PC-3 (cell line): ENCODE results near the gene MRFAP1. TPM values are rescaled to one million over a fixed set of nuclear protein-coding genes. Genes with fewer than 3 reads are reported as not detected.

Experiments
- ATAC-seq: fragments of 200-7000 bp; cut with Tn5 transposase; 2 replicates; pipeline ENCODE4 v1.9.1; 2020; ENCODE audit warnings: mild to moderate bottlenecking, moderate library complexity
- BruUV-seq: library from RNA; stranded (reverse); fragments of 400-500 nt; replicated peaks from 2 replicates; lab custom pipeline; 2021; lab: Mats Ljungman, UMichigan
- CTCF ChIA-PET: fragments of 300-600 bp; sonication (Branson Sonifier 250); formaldehyde crosslinking; loops from one replicate; lab custom pipeline; 2022; ENCODE audit warnings: antibody characterized with exemption; lab: Charles Lee
- POLR2A ChIA-PET: fragments of 300-600 bp; sonication (Branson Sonifier 250); formaldehyde crosslinking; loops from one replicate; lab custom pipeline; 2022; ENCODE audit warnings: antibody characterized with exemption; ENCODE audit not compliant: unreplicated experiment; lab: Charles Lee
- DNase-seq: peaks from one replicate; pipeline ENCODE4 v3.0.0-alpha.2; 2015
- H2AFZ ChIP-seq: fragments of 300-600 bp; sonication (generic); 2 replicates; pipeline ENCODE4 v1.6.0; 2016; ENCODE audit warnings: antibody characterized with exemption, low read length
- H3F3A ChIP-seq: fragments of 300-600 bp; sonication (generic); one replicate; pipeline ENCODE4 v1.6.0; 2017; ENCODE audit warnings: antibody characterized with exemption, low read length, control low read depth, mild to moderate bottlenecking; ENCODE audit not compliant: unreplicated experiment
- H3K27ac ChIP-seq: fragments of 300-600 bp; sonication (generic); 2 replicates; pipeline ENCODE4 v1.5.1; 2016; ENCODE audit warnings: mild to moderate bottlenecking, low read length
- H3K27me3 ChIP-seq: fragments of 300-600 bp; sonication (generic); 2 replicates; pipeline ENCODE4 v1.6.1; 2016; ENCODE audit warnings: low read length, mixed read lengths
- H3K36me3 ChIP-seq: fragments of 300-600 bp; sonication (generic); 2 replicates; pipeline ENCODE4 v1.6.1; 2016; ENCODE audit warnings: low read depth, mixed run types, low read length, mixed read lengths
- H3K4me1 ChIP-seq: fragments of 300-600 bp; sonication (generic); 2 replicates; pipeline ENCODE4 v1.5.1; 2016; ENCODE audit warnings: low read length; ENCODE audit not compliant: insufficient read depth
- H3K4me2 ChIP-seq: fragments of 300-600 bp; sonication (generic); 2 replicates; pipeline ENCODE4 v1.6.0; 2016; ENCODE audit warnings: low read length
- H3K4me3 ChIP-seq: fragments of 300-600 bp; sonication (generic); 2 replicates; pipeline ENCODE4 v1.5.1; 2016; ENCODE audit warnings: mild to moderate bottlenecking, low read length, mixed read lengths
- H3K79me2 ChIP-seq: fragments of 300-600 bp; sonication (generic); 2 replicates; pipeline ENCODE4 v1.6.1; 2017; ENCODE audit warnings: low read length, mixed read lengths
- H3K9ac ChIP-seq: fragments of 300-600 bp; sonication (generic); 2 replicates; pipeline ENCODE4 v1.6.0; 2016; ENCODE audit warnings: mild to moderate bottlenecking, low read length
- H3K9me2 ChIP-seq: fragments of 300-600 bp; sonication (generic); replicated peaks from 2 replicates; pipeline ENCODE4 v1.6.1; 2016; ENCODE audit warnings: mixed run types, low read length, mixed read lengths
- H3K9me3 ChIP-seq: fragments of 300-600 bp; sonication (generic); 2 replicates; pipeline ENCODE4 v1.6.1; 2016; ENCODE audit warnings: low read length, mixed read lengths
- H4K20me1 ChIP-seq: fragments of 300-600 bp; sonication (generic); 2 replicates; pipeline ENCODE4 v1.6.1; 2016; ENCODE audit warnings: low read length, mixed read lengths
- CTCF ChIP-seq: fragments of 300-600 bp; sonication (generic); conservative IDR thresholded peaks from 2 replicates; pipeline ENCODE4 v1.5.1; 2017; ENCODE audit warnings: antibody characterized with exemption, low read depth, mild to moderate bottlenecking, low read length
- EZH2 ChIP-seq: fragments of 300-600 bp; sonication (generic); IDR thresholded peaks from one replicate; pipeline ENCODE4 v1.6.1; 2017; ENCODE audit warnings: antibody characterized with exemption, mild to moderate bottlenecking, low read length; ENCODE audit not compliant: unreplicated experiment
- EZH2phosphoT487 ChIP-seq: fragments of 300-600 bp; sonication (generic); IDR thresholded peaks from 2 replicates; pipeline ENCODE4 v1.6.1; 2018; ENCODE audit warnings: mild to moderate bottlenecking, antibody characterized with exemption, low read length, borderline replicate concordance
- intact Hi-C: fragments of 100-400 bp; cut with micrococcal nuclease; formaldehyde crosslinking; loops from 2 replicates; pipeline ENCODE4 v1.9.0; 2023
- total RNA-seq: library from RNA; depleted of rRNA; stranded (reverse); fragments of >200 nt; gene quantifications from 2 replicates; pipeline ENCODE4 v1.2.3, GENCODE V29; 2014

Gene MRFAP1
- total RNA-seq, 1 experiment from 2014 or later, result 122 TPM

- no peak for ATAC-seq
Observed at GRCh38 chr4:6614701-6615230, 25.7 kb upstream of the MRFAP1 start.

DNA sequence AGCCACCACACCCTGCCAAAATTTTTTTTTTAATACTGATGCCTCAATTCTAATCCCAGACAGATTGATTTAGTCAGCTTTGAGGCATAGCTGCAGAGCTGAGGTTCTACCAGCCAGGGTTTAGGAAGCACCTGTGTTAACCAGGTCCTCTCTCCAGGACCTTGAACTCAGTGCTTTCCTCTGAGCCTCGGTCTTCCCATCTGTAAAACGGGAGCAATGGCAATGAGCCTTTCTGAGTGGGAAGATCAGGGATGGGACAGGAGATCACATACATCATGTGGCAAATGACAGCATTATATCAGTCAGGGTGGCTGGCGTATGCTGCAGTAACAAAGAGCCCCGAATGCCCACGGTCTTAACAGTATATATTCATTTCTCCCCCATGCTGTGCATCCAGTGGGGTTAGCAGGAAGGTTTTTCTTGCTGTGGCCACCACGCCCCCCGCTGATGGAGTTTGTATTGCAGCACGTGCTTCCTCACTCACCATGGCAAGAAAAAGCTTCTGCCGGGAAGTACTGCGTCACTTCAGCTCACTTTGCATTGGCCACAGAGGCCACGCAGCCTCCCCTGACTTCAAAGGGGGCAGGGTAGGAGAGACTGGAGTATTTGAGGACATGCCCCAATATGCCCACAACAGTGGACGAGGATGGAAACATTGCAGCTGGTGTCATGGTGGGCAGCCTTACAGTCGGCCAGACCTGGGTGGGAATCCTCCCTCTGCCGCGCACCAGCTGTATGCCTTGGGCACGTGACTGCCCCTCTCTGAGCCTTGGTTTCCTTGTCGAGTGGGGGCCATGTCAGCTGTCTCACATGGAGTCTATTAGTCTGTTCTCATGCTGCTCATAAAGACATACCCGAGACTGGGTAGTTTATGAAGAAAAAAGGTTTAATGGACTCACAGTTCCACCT lies 24.1 kb upstream of the MRFAP1 start:
- intact Hi-C loops, result no loop called here
- no peaks in the 10 kb centered on the region for H4K20me1 ChIP-seq

More at GRCh38 chr4:6614701-6615230, 25.7 kb upstream of the MRFAP1 start:
- H3K9me3 ChIP-seq, result no peaks in the 10 kb centered on the region
- TF ChIP-seq CTCF (no peak), EZH2phosphoT487 (no peak), EZH2 (no peak)
- no peaks in the 10 kb centered on the region for H3K4me1 ChIP-seq
- H3K27ac ChIP-seq, result no peak overlapping the region
- no peak overlapping the region for H3K4me2 ChIP-seq
- H3K4me3 ChIP-seq, result no peak overlapping the region
- no peaks in the 10 kb centered on the region for H4K20me1 ChIP-seq
- H3K9ac ChIP-seq, result no peak overlapping the region
- H3F3A ChIP-seq, result no peaks in the 10 kb centered on the region
- no peaks in the 10 kb centered on the region for H3K79me2 ChIP-seq
- no peak for DNase-seq
- H3K36me3 ChIP-seq, result no peaks in the 10 kb centered on the region
- POLR2A ChIA-PET, result no interaction called here
- BruUV-seq, result no TSS peak
- H3K27me3 ChIP-seq, result no peaks in the 10 kb centered on the region
- no peak overlapping the region for H2AFZ ChIP-seq
- CTCF ChIA-PET, result no interaction called here
- intact Hi-C loops, result no loop called here
- H3K9me2 ChIP-seq, result no peaks in the 10 kb centered on the region

More for the DNA sequence above, 24.1 kb upstream of the MRFAP1 start:
- CTCF ChIA-PET, result interaction anchor here (0.6 kb wide), 1 partner anchor 101 kb away, joined by 5 read pairs; no protein-coding TSS in a partner anchor
- BruUV-seq, result no TSS peak
- H3K27me3 ChIP-seq, result no peaks in the 10 kb centered on the region
- H3K36me3 ChIP-seq, result no peaks in the 10 kb centered on the region
- no peaks in the 10 kb centered on the region for H3F3A ChIP-seq
- no peak for DNase-seq
- H3K4me3 ChIP-seq, result no peak overlapping the region
- no peak overlapping the region for H3K4me2 ChIP-seq
- no peak overlapping the region for H3K9ac ChIP-seq
- no peaks in the 10 kb centered on the region for H3K4me1 ChIP-seq
- no peak overlapping the region for H3K27ac ChIP-seq
- H2AFZ ChIP-seq, result no peak overlapping the region
- no peaks in the 10 kb centered on the region for H3K9me2 ChIP-seq
- H3K9me3 ChIP-seq, result no peaks in the 10 kb centered on the region
- no peaks in the 10 kb centered on the region for H3K79me2 ChIP-seq
- POLR2A ChIA-PET, result no interaction called here
- ATAC-seq, result no peak
- no peak for TF ChIP-seq EZH2
- TF ChIP-seq CTCF, result no peak
- no peak for TF ChIP-seq EZH2phosphoT487
